H1 (cell line): ENCODE measurements around the gene IL36A. TPM values are rescaled to one million over a fixed set of nuclear protein-coding genes. Genes with fewer than 3 reads are reported as not detected.

ENCODE experiments used
- CHD1 ChIP-seq: IDR thresholded peaks from 2 replicates; pipeline ENCODE4 v1.6.1; 2012; ENCODE audit warnings: low read depth, low read length, improper control_type of control experiment
- MAX ChIP-seq: IDR thresholded peaks from 2 replicates; pipeline ENCODE4 v1.6.1; 2012; ENCODE audit warnings: inconsistent platforms
- polyA plus RNA-seq, 7 experiments: library from polyadenylated mRNA; depleted of rRNA in 3 of 7; stranded (reverse) in 5 of 7; unstranded in 2 of 7; fragments of >200 nt in 5 of 7; fragments of 200-250 nt in 2 of 7; gene quantifications; 1 replicate in 5 of 7; 2 replicates in 1 of 7; 4 replicates in 1 of 7; pipeline versions ENCODE4 v1.2.1 to v1.2.3, GENCODE V29; 2011 to 2013; ENCODE audit warnings: missing spikeins in 2 of 7, mixed read lengths in 2 of 7
- total RNA-seq: library from RNA; stranded (reverse); fragmentation: NEBNext Ultra II Directional; extraction: Animal tissue kit (Norgen Biotek cat#: 25700); gene quantifications from 2 replicates; pipeline ENCODE4 v1.2.1, GENCODE V29; 2021

The IL36A gene
- total and polyA plus RNA-seq, 2 of the 8 experiments (the other 6 are each of a cell fraction or from before 2014, with no cell fraction given), result not detected

- TF ChIP-seq MAX, result no peak
- TF ChIP-seq CHD1, result no peak
These were observed 7.4 kb downstream of the IL36A start (continued) for GRCh38 chr2:113012436-113013335.
